ENCODE results near the gene DNMBP. TPM values are rescaled to one million over a fixed set of nuclear protein-coding genes. Genes with fewer than 3 reads are reported as not detected.

DNMBP gene, protein sequence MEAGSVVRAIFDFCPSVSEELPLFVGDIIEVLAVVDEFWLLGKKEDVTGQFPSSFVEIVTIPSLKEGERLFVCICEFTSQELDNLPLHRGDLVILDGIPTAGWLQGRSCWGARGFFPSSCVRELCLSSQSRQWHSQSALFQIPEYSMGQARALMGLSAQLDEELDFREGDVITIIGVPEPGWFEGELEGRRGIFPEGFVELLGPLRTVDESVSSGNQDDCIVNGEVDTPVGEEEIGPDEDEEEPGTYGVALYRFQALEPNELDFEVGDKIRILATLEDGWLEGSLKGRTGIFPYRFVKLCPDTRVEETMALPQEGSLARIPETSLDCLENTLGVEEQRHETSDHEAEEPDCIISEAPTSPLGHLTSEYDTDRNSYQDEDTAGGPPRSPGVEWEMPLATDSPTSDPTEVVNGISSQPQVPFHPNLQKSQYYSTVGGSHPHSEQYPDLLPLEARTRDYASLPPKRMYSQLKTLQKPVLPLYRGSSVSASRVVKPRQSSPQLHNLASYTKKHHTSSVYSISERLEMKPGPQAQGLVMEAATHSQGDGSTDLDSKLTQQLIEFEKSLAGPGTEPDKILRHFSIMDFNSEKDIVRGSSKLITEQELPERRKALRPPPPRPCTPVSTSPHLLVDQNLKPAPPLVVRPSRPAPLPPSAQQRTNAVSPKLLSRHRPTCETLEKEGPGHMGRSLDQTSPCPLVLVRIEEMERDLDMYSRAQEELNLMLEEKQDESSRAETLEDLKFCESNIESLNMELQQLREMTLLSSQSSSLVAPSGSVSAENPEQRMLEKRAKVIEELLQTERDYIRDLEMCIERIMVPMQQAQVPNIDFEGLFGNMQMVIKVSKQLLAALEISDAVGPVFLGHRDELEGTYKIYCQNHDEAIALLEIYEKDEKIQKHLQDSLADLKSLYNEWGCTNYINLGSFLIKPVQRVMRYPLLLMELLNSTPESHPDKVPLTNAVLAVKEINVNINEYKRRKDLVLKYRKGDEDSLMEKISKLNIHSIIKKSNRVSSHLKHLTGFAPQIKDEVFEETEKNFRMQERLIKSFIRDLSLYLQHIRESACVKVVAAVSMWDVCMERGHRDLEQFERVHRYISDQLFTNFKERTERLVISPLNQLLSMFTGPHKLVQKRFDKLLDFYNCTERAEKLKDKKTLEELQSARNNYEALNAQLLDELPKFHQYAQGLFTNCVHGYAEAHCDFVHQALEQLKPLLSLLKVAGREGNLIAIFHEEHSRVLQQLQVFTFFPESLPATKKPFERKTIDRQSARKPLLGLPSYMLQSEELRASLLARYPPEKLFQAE (N-terminal part only)
- 10 to 100 TPM; 33.2 to 37.7 (median 34.4) TPM for polyA plus RNA-seq (ENCODE audit: insufficient read length in 4 of 4)

- DNase-seq (ENCODE audit: low read depth in 4 of 4, low spot score in 2 of 4), result peak in 2 of 4 donors; percentile 71 to 79
Measured at GRCh38 chr10:100009793-100010676, at the start of gene DNMBP. Gene DNMBP (minus strand): TSS chr10:100009947. CDS start chr10:99972124, 37,823 bp downstream.

DNA sequence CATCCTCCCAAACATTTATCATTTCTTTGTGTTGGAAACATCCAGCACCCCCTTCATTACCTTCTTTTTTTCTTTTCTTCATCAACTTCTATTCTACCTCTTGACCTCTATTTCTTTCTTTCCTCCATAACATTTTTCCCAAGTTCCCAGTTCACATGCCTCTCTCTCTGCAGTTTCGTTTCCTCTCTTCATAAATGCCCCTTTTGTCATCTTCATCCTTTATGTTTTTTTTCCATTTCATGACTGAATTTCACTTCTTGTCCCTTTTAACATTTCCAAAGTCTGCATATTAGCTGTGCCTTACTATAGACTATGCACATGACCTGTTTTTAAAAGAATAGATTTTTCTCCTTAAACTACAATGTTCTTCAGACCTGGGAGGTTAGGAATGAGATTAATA, 48.2 kb upstream of the DNMBP start:
- DNase-seq (ENCODE audit: low read depth in 4 of 4, low spot score in 2 of 4), result no peak

- no peak for DNase-seq (ENCODE audit: low read depth in 4 of 4, low spot score in 2 of 4)
Measured at GRCh38 chr10:100053686-100054460, 44.1 kb upstream of the DNMBP start.

DNA sequence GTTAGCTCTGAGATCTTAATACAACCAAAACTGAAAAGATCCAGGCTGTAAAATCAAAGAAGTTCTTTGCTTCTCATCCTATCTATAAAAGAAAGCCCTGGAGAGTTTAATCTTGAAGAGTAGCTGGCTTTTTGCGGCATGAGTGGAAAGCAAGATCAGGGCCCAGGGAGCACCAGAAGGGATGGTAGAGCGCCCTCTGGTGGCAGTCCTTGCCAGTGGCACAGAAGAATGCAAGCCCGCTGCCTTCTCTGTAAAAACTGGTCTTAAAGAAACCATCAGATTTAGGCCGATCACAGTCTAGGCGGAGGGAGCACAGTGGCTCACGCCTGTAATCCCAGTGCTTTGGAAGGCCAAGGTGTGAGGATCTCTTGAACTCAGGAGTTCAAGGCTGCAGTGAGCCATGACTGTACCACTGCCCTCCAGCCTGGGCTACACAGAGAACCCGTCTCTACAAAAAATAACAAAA, 36.3 kb upstream of the DNMBP start:
- DNase-seq (ENCODE audit: low read depth in 4 of 4, low spot score in 2 of 4), result peak in 3 of 4 donors; percentile 60 to 79 (median 70)

DNA sequence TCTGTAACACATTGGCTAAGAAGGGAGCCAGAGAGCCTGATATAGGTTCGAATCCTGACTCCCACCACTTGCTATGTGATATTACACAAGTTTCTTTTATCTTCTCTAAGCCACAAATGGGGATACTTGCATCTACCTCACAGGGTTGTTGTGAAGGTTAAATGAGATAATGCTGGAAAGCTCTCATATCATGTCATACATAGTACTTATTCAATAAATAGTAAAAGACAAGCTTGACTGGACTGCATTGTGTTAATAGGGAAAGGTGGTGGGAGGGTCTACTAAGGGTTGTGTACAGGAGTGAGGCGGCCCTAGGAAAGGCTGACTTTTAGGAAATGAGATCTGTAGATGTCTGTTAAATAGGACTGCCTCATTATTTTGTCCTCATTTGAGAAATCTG, 35.8 kb upstream of the DNMBP start:
- no peak for DNase-seq (ENCODE audit: low read depth in 4 of 4, low spot score in 2 of 4)

- no peak for DNase-seq (ENCODE audit: low read depth in 4 of 4, low spot score in 2 of 4)
Measured at GRCh38 chr10:100043796-100044195, 34.0 kb upstream of the DNMBP start.

DNA sequence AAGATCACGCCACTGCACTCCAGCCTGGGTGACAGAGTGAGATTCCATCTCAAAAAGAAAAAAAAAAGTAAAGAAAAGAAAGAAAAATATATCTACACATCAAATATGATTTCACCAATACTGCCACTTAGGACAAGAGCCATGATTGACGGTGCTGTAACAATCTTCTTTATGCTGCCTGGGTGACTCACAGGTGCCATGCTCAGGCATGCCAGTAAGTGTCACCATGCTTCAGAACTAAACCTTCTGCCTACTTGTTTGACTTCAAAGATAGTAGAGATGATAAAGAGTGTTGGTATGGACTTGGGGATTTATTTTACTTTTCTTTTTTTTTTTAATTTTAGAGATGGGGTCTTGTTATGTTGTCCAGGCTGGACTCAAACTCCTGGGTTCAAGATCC, 33.6 kb upstream of the DNMBP start:
- DNase-seq (ENCODE audit: low read depth in 4 of 4, low spot score in 2 of 4), result no peak

DNA sequence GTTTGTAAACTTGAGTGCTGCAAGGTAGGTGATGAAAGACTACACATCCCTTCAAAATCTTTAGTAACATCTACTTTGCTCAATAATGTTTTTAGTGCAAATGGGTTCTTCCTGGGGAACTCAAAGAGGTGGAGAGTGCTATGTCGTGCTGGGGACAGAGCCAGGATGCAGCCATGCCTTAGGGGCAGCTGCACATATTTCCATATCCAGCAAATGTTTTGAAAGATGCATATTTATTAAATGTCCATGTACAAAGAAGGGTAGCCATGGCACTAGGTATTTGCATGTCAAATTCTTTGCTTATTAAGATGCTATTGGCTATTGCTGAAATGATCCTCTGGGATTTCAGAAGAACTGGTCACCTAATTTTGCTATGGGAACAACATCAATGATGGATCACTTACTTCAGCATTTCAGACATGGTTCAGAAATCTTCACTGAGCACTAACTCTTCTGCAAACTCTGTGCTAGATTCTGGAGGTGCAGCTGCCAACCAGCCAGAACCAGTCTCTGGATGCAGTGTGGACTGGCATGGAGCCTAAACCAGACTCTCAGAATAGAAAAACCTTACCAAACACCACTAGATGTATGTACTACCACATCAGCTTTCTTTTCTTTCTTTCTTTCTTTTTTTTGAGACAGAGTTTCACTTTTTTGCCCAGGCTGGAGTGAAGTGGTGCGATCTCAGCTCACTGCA, 31.7 kb upstream of the DNMBP start:
- DNase-seq (ENCODE audit: low read depth in 4 of 4, low spot score in 2 of 4), result no peak

- DNase-seq (ENCODE audit: low read depth in 4 of 4, low spot score in 2 of 4), result no peak
Measured at GRCh38 chr10:100038561-100039071, 28.9 kb upstream of the DNMBP start.

GRCh38 chr10:100037758-100038315, 28.1 kb upstream of the DNMBP start:
- DNase-seq (ENCODE audit: low read depth in 4 of 4, low spot score in 2 of 4), result no peak

- no peak for DNase-seq (ENCODE audit: low read depth in 4 of 4, low spot score in 2 of 4)
Measured at GRCh38 chr10:100036850-100037249, 27.1 kb upstream of the DNMBP start.

DNA sequence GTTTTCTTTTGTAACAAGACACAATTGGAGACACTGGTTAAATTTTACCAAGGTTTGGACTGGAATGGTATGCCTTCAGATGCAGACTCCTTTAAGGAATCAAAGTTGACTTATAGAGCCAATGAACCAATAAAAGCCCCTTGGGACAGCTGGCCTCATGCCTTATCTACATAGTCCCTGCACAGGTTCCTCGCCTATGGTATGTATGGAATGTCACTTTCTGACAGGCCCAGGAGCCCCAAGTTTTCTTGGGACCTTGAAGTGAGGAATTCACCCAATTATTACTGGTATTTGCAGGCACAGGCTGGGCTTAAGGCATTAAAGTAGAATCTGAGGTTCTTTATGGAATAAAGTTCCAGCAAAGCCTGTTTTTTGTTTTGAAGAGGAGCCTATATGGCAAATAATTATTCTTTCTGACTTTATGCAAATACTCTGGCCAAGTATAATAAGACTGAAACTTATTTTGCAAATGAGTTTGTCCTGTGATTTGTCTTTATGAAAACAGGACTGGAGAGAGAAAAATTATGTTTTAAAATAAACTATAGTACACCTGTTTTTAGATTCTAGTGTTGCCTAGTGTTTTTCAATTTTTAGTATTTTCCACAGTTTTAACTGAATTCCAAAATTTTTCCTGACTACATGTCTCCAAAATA, 24.1 kb upstream of the DNMBP start:
- no peak for DNase-seq (ENCODE audit: low read depth in 4 of 4, low spot score in 2 of 4)

- DNase-seq (ENCODE audit: low read depth in 4 of 4, low spot score in 2 of 4), result no peak
Measured at GRCh38 chr10:100027416-100027815, 17.7 kb upstream of the DNMBP start.

DNA sequence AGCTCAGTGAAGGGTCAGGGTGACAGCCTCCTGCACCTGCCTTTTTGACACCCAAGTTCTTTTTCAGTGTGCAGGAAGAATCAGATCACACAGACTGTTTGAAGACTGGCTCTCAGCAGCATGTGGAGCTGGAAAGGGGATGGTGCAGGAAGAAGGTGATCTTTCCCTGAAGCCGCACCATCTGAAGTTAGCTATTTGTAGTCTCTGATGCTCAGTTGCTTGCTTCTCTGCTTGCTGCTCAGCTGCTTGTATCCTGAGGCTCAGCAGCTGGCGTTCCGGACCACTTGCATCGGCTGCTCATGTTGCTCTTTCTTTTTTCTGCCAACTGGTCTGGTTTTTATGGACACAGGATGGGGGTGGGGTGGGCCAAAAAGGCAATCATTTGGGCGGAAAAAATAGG, 15.8 kb upstream of the DNMBP start:
- peak in 2 of 4 donors; percentile 68 to 76 for DNase-seq (ENCODE audit: low read depth in 4 of 4, low spot score in 2 of 4)

DNA sequence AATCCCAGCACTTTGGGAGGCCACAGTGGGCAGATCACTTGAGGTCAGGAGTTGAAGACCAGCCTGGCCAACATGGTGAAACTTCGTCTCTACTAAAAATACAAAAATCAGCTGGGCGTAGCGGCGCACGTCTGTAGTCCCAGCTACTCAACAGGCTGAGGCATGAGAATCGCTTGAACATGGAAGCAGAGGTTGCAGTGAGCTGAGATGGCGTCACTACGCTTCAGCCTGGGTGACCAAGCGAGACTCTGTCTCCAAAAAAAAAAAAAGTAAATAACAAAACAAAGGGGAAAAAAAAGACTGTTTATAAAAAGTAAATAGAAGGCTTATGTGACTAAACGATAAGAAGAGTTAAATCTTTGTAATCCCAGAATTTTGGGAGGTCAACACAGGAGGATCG, 15.0 kb upstream of the DNMBP start:
- DNase-seq (ENCODE audit: low read depth in 4 of 4, low spot score in 2 of 4), result no peak

GRCh38 chr10:100022403-100022802, 12.7 kb upstream of the DNMBP start:
- no peak for DNase-seq (ENCODE audit: low read depth in 4 of 4, low spot score in 2 of 4)

GRCh38 chr10:100021322-100021721, 11.6 kb upstream of the DNMBP start:
- no peak for DNase-seq (ENCODE audit: low read depth in 4 of 4, low spot score in 2 of 4)

All from left renal cortex interstitium (tissue), 4 donors.